Testis (tissue), 3 donors: Measurements from ENCODE around the gene RIPPLY3. TPM values are rescaled to one million over a fixed set of nuclear protein-coding genes. Genes with fewer than 3 reads are reported as not detected.

ENCODE experiments used
- DNase-seq: peaks from one replicate; pipeline ENCODE4 v3.0.0-alpha.2; 2019
- H3K27ac ChIP-seq, 2 donors: fragments of 200-600 bp; sonication (generic); one replicate each; pipeline ENCODE4 v1.5.1; 2019
- H3K27me3 ChIP-seq: fragments of 200-600 bp; sonication (generic); one replicate; pipeline ENCODE4 v1.5.1; 2019
- H3K36me3 ChIP-seq: fragments of 200-600 bp; sonication (generic); one replicate; pipeline ENCODE4 v1.5.1; 2017; ENCODE audit warnings: low read depth; ENCODE audit errors: missing control alignments
- H3K4me1 ChIP-seq: fragments of 200-600 bp; sonication (generic); one replicate; pipeline ENCODE4 v1.5.1; 2019
- H3K4me3 ChIP-seq, 2 donors: fragments of 200-600 bp; sonication (generic); one replicate each; pipeline ENCODE4 v1.5.1; 2017 to 2019
- H3K9me3 ChIP-seq: fragments of 200-600 bp; sonication (generic); one replicate; pipeline ENCODE4 v1.5.1; 2017
- CTCF ChIP-seq, 3 experiments: fragments of 450-650 bp in 2 of 3; fragments of 200-600 bp in 1 of 3; sonication (generic) in 1 of 3; IDR thresholded peaks; one replicate each; pipeline ENCODE4 v1.5.1; 2016 to 2019; ENCODE audit warnings: antibody characterized with exemption in 3 of 3, mild to moderate bottlenecking in 2 of 3, moderate library complexity in 1 of 3
- POLR2A ChIP-seq: fragments of 450-650 bp; IDR thresholded peaks from one replicate; pipeline ENCODE4 v1.6.1; 2017; ENCODE audit warnings: antibody characterized with exemption, mild to moderate bottlenecking, moderate library complexity
- WGBS, 2 donors: methylation state at CpG; one replicate each; pipeline ENCODE4 v1.1.5; 2018; 5-methylcytosine and 5-hydroxymethylcytosine counted together
- intact Hi-C: fragments of 100-400 bp; cut with DNase I; formaldehyde crosslinking; loops from one replicate; pipeline ENCODE4 v1.15.1; 2023; ENCODE audit warnings: low total_unique reads
- polyA plus RNA-seq: library from polyadenylated mRNA; stranded (reverse); fragments of 350-450 nt; fragmentation: Illumina TruSeq; extraction: RNeasy Lipid Tissue Mini Kit (QIAGEN cat#74804); gene quantifications from one replicate; pipeline ENCODE4 v1.2.3, GENCODE V29; 2014; ENCODE audit warnings: low read depth, low replicate concordance; ENCODE audit not compliant: insufficient read depth
- total RNA-seq, 2 donors: library from RNA; depleted of rRNA; stranded (reverse); fragments of >200 nt; gene quantifications; one replicate each; pipeline ENCODE4 v1.2.3, GENCODE V29; 2016

The RIPPLY3 gene
- total and polyA plus RNA-seq, 3 donors from 2014 or later: 0.25 to 0.47 (median 0.31) TPM

- H3K4me3 ChIP-seq: peak overlapping the region; percentile 77 to 78
- H3K27ac ChIP-seq: peak overlapping the region; percentile 31 to 76
- 16 to 20% methylated on average over 16 to 25 of the region's 34 CpGs for WGBS, 2 donors
- no peaks in the 10 kb centered on the region for H3K4me1 ChIP-seq
- peak; percentile 36 for DNase-seq
- TF ChIP-seq POLR2A: no peak
- no peak for TF ChIP-seq CTCF (IDR thresholded peaks at IDR 0.05)
- H3K36me3 ChIP-seq: no peaks in the 10 kb centered on the region
- no peaks in the 10 kb centered on the region for H3K27me3 ChIP-seq
- H3K9me3 ChIP-seq: no peaks in the 10 kb centered on the region
- intact Hi-C loops: no loop called here
Observed at GRCh38 chr21:36966821-36967768, 39.4 kb upstream of the RIPPLY3 start.

GRCh38 chr21:36968414-36968813 lies 38.1 kb upstream of the RIPPLY3 start:
- no peak overlapping the region for H3K4me3 ChIP-seq
- WGBS, 2 donors: 66 to 71% methylated on average over 4 of the region's 4 CpGs
- DNase-seq: no peak
- H3K4me1 ChIP-seq: no peaks in the 10 kb centered on the region
- H3K36me3 ChIP-seq: no peaks in the 10 kb centered on the region
- TF ChIP-seq POLR2A (no peak), CTCF (IDR thresholded peaks at IDR 0.05) (no peak)
- no peaks in the 10 kb centered on the region for H3K9me3 ChIP-seq
- H3K27ac ChIP-seq: no peak overlapping the region
- intact Hi-C loops: no loop called here
- no peaks in the 10 kb centered on the region for H3K27me3 ChIP-seq

GRCh38 chr21:36968976-36969375 lies 37.5 kb upstream of the RIPPLY3 start:
- 70 to 96% methylated on average over 1 of the region's 1 CpG for WGBS, 2 donors
- intact Hi-C loops: no loop called here
- Histone ChIP-seq H3K4me3 (no peak overlapping the region), H3K36me3 (no peaks in the 10 kb centered on the region), H3K27ac (no peak overlapping the region), H3K9me3 (no peaks in the 10 kb centered on the region), H3K27me3 (no peaks in the 10 kb centered on the region), H3K4me1 (no peaks in the 10 kb centered on the region)
- no peak for DNase-seq
- TF ChIP-seq POLR2A: no peak
- TF ChIP-seq CTCF (IDR thresholded peaks at IDR 0.05): no peak

- intact Hi-C loops: no loop called here
- no peak for DNase-seq
- no peaks in the 10 kb centered on the region for H3K36me3 ChIP-seq
- no peak overlapping the region for H3K27ac ChIP-seq
- H3K27me3 ChIP-seq: no peaks in the 10 kb centered on the region
- H3K4me3 ChIP-seq: no peak overlapping the region
- 90 to 92% methylated on average over 12 to 14 of the region's 14 CpGs for WGBS, 2 donors
- H3K4me1 ChIP-seq: no peaks in the 10 kb centered on the region
- H3K9me3 ChIP-seq: no peaks in the 10 kb centered on the region
- TF ChIP-seq CTCF (IDR thresholded peaks at IDR 0.05): no peak
- no peak for TF ChIP-seq POLR2A
Observed at GRCh38 chr21:36973986-36974850, 32.3 kb upstream of the RIPPLY3 start.
